GM19035 (cell line): ENCODE measurements around the gene TRAPPC4.

Experiments
- ATAC-seq: cut with Tn5 transposase; IDR thresholded peaks from one replicate; pipeline ENCODE4 v1.9.1; 2021; ENCODE audit not compliant: unreplicated experiment

Gene TRAPPC4

DNA sequence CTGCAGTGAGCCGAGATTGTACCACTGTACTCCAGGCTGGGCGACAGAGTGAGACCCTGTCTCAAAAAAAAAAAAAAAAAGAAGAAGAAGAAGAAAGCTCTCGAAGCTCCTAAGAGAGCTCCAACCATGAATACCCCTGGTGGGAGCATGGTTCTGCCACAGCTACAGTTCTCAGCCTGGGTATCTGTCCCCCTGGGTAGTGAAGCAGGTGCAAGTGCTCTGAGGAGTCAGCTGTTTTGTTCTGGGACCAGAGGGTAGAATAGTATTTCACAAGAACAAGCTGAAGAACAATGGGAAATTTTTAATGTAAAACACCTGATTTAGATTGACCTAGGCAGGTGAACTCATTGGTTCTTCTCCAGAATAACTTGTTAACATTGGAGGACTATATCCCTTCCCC, 42.7 kb downstream of the TRAPPC4 start:
- no peak for ATAC-seq

DNA sequence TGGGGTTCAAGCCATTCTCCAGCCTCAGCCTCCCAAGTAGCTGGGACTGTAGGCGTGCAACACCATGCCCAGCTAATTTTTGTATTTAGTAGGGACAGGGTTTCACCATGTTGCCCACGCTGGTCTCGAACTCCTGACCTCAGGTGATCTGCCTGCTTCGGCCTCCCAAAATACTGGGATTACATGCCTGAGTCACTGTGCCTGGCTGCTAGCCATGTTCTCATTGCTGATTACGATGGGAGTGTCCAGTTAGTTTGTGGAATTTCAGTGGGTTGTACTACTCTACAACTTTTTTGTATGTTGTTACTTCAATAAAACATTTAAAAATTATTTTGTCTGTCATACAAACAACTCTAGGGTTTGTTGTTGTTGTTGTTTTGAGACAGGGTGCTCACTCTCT, 44.2 kb downstream of the TRAPPC4 start:
- ATAC-seq, result no peak

GRCh38 chr11:119065369-119065768, 46.8 kb downstream of the TRAPPC4 start:
- no peak for ATAC-seq

DNA sequence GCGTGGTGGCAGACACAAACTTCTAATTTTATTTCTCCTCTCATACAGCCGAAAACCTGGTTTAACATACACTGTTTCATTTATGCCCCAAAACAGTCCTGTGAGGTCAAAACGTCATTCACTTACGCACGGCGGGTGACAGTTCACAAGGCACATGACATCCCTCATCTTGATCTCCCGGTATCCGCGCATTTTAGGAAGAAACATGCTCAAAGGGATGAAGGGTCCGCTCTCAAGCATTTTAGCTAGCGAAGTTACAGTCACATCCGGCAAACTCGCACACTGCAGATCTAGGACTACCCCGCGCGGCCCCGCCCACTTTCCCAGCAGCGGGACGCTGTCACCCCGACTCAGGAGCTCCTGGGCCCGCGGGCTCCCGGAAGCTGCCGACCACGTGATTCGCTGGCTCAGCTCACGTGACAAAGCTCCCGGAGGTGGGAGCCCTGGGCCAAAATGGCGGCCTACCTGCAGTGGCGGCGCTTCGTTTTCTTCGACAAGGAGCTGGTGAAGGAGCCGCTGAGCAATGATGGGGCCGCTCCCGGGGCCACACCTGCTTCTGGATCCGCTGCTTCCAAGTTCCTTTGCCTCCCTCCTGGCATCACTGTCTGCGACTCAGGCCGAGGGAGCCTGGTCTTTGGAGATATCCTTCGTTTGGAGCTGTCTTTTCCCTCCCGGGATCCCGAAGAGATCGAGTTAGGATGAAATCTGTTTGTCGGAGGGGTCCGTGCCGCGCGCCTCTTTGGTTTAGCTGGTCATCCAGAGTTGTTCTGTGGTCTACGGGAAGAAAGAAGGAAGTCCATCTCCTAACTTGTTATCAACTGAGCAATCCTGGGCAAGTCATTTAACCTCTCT, 49.0 kb downstream of the TRAPPC4 start, which contains the start of gene VPS11:
Gene VPS11 (plus strand): TSS at position 448 of the 852 bp plus-strand sequence. CDS start 6 bp downstream, at position 454.
- ATAC-seq, result peak; percentile 90
